Astrocyte (in vitro differentiated cells and primary cell): ENCODE results near the gene ZNF700.
"Not testable (repeated sequence)": the region's sequence is repeated elsewhere in the genome, so short reads cannot be mapped to it uniquely, and the experiment has no call there.

Source experiments
- CTCF ChIP-seq: IDR thresholded peaks from 2 replicates; pipeline ENCODE4 v1.5.1; 2011; ENCODE audit warnings: low read depth, mild to moderate bottlenecking, inconsistent platforms, low read length, moderate library complexity; ENCODE audit not compliant: insufficient read depth
- EZH2 ChIP-seq: IDR thresholded peaks from 2 replicates; pipeline ENCODE4 v1.6.1; 2012; ENCODE audit warnings: mild to moderate bottlenecking, low read length, inconsistent platforms; ENCODE audit not compliant: insufficient read depth

GRCh38 chr19:11889901-11890300, 35.0 kb upstream of the ZNF700 start:
- TF ChIP-seq CTCF, EZH2: not testable (repeated sequence)
